Mucosa of rectum (tissue), 2 donors: ENCODE results near the gene POP4.

Experiments used
- H3K27ac ChIP-seq, 2 donors: one replicate each; pipeline ENCODE4 v1.7.0; 2013; ENCODE audit warnings: inconsistent platforms in 2 of 2, low read depth in 2 of 2, low read length in 2 of 2
- H3K27me3 ChIP-seq, 2 donors: one replicate each; pipeline ENCODE4 v1.7.0; 2013; ENCODE audit warnings: low read length in 2 of 2; ENCODE audit not compliant: control insufficient read depth in 2 of 2, insufficient read depth in 2 of 2
- H3K36me3 ChIP-seq, 2 donors: one replicate each; pipeline ENCODE4 v1.7.0; 2013; ENCODE audit warnings: low read length in 2 of 2; ENCODE audit not compliant: control insufficient read depth in 2 of 2, insufficient read depth in 2 of 2
- H3K4me1 ChIP-seq, 2 donors: one replicate each; pipeline ENCODE4 v1.7.0; 2013; ENCODE audit warnings: low read length in 2 of 2, mild to moderate bottlenecking in 1 of 2; ENCODE audit not compliant: control insufficient read depth in 2 of 2, insufficient read depth in 2 of 2
- H3K4me3 ChIP-seq, 2 donors: one replicate each; pipeline ENCODE4 v1.7.0; 2013; ENCODE audit warnings: low read length in 2 of 2
- H3K9ac ChIP-seq, 2 donors: one replicate each; pipeline ENCODE4 v1.7.0; 2013; ENCODE audit warnings: low read length in 2 of 2, low read depth in 1 of 2, mild to moderate bottlenecking in 1 of 2
- H3K9me3 ChIP-seq, 2 donors: one replicate each; pipeline ENCODE4 v1.7.0; 2013; ENCODE audit warnings: low read length in 2 of 2; ENCODE audit not compliant: control insufficient read depth in 2 of 2
- donor health status: healthy.
- donor health status: Normal muscosa, but diverticular disease.

POP4 gene

GRCh38 chr19:29660835-29661234 is 54.8 kb downstream of the POP4 start:
- H3K4me3 ChIP-seq: no peak overlapping the region
- no peak overlapping the region for H3K27ac ChIP-seq
- H3K9ac ChIP-seq: no peak overlapping the region
- no peaks in the 10 kb centered on the region for H3K9me3 ChIP-seq
- peaks cover 10 to 13% of the 10 kb centered on the region in 2 donors for H3K4me1 ChIP-seq
- H3K27me3 ChIP-seq: peaks cover 0 to 3% of the 10 kb centered on the region in 2 donors
- H3K36me3 ChIP-seq: no peaks in the 10 kb centered on the region

GRCh38 chr19:29662278-29662603 is 56.2 kb downstream of the POP4 start:
- Histone ChIP-seq H3K4me1 (peaks cover 22 to 25% of the 10 kb centered on the region in 2 donors), H3K27ac (peak overlapping the region; percentile 67 to 82), H3K27me3 (peaks cover 0 to 3% of the 10 kb centered on the region in 2 donors), H3K9me3 (no peaks in the 10 kb centered on the region), H3K4me3 (no peak overlapping the region), H3K36me3 (no peaks in the 10 kb centered on the region), H3K9ac (no peak overlapping the region)

- H3K9me3 ChIP-seq: no peaks in the 10 kb centered on the region
- peaks cover 22 to 26% of the 10 kb centered on the region in 2 donors for H3K4me1 ChIP-seq
- H3K4me3 ChIP-seq: no peak overlapping the region
- peak overlapping the region in 1 of 2 donors; percentile 10 for H3K9ac ChIP-seq
- peaks cover 0 to 3% of the 10 kb centered on the region in 2 donors for H3K27me3 ChIP-seq
- H3K27ac ChIP-seq: peak overlapping the region; percentile 76 to 82
- H3K36me3 ChIP-seq: no peaks in the 10 kb centered on the region
Observed at GRCh38 chr19:29662604-29663404, 56.7 kb downstream of the POP4 start.

- peaks cover 22 to 26% of the 10 kb centered on the region in 2 donors for H3K4me1 ChIP-seq
- no peak overlapping the region for H3K9ac ChIP-seq
- H3K36me3 ChIP-seq: no peaks in the 10 kb centered on the region
- peak overlapping the region in 1 of 2 donors; percentile 66 for H3K4me3 ChIP-seq
- H3K27me3 ChIP-seq: peaks cover 0 to 3% of the 10 kb centered on the region in 2 donors
- H3K27ac ChIP-seq: no peak overlapping the region
- H3K9me3 ChIP-seq: no peaks in the 10 kb centered on the region
Observed at GRCh38 chr19:29663861-29664752, 58.0 kb downstream of the POP4 start.

GRCh38 chr19:29664753-29665214 is 58.7 kb downstream of the POP4 start:
- peaks cover 22 to 26% of the 10 kb centered on the region in 2 donors for H3K4me1 ChIP-seq

DNA sequence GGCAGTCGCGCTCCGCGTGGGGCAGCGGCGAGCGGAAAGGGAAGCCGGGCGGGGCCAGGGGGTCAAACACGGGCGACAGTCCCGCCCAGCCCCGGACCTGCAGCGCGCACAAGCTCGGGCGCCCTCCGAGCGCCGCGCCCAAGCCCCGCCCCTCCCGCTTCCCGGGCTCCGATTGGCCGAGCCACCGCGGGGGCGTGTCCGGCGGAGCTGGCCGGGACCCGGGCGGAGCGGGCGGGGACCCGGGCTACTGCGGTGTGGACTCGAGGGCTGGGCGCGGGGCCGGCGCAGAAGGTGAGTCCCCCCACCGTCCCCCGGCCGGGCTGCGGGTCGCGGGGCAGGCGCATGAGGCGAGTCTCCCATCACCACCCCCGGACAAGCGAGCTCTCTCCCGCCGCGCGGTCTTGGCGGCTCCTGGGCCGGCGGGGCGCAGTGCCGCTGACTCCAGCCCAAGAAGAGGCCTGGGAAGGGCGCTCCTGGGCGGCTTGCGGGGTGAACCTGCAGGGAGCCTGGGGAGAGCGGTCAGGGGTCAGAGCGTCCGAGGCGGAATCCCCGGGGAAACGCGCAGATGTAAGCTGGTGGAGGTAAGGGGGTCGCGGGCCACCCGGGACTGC is 59.2 kb downstream of the POP4 start, which contains the start of gene PLEKHF1:
Gene PLEKHF1, plus strand, starts transcription at position 247 of the 611 bp plus-strand sequence. CDS start 8,379 bp downstream, outside the sequence.
- Histone ChIP-seq H3K4me3 (peak within 1 kb of the TSS; percentile 70 to 72), H3K9ac (peak within 1 kb of the TSS; percentile 68 to 79), H3K4me1 (peaks cover 22 to 26% of the 10 kb centered on the region in 2 donors), H3K36me3 (no peaks in the 10 kb centered on the region), H3K9me3 (no peaks in the 10 kb centered on the region), H3K27me3 (peaks cover 0 to 3% of the 10 kb centered on the region in 2 donors), H3K27ac (peak within 1 kb of the TSS; percentile 71 to 77)

More at GRCh38 chr19:29664753-29665214, 58.7 kb downstream of the POP4 start:
- H3K27ac ChIP-seq: peak overlapping the region; percentile 71 to 77
- no peaks in the 10 kb centered on the region for H3K9me3 ChIP-seq
- peaks cover 0 to 3% of the 10 kb centered on the region in 2 donors for H3K27me3 ChIP-seq
- no peaks in the 10 kb centered on the region for H3K36me3 ChIP-seq
- peak overlapping the region; percentile 66 to 72 for H3K4me3 ChIP-seq
- peak overlapping the region in 1 of 2 donors; percentile 47 for H3K9ac ChIP-seq

GRCh38 chr19:29665826-29666577 is 59.9 kb downstream of the POP4 start:
- no peaks in the 10 kb centered on the region for H3K9me3 ChIP-seq

More at GRCh38 chr19:29665826-29666577, 59.9 kb downstream of the POP4 start:
- H3K36me3 ChIP-seq: no peaks in the 10 kb centered on the region
- H3K4me3 ChIP-seq: peak overlapping the region; percentile 70 to 72
- H3K27me3 ChIP-seq: peaks cover 0 to 3% of the 10 kb centered on the region in 2 donors
- H3K27ac ChIP-seq: peak overlapping the region; percentile 71 to 77
- H3K4me1 ChIP-seq: peaks cover 22 to 26% of the 10 kb centered on the region in 2 donors
- peak overlapping the region; percentile 68 to 79 for H3K9ac ChIP-seq
